GM10266 (cell line): ENCODE data around the gene NRROS.
"Not testable (repeated sequence)": the region's sequence is repeated elsewhere in the genome, so short reads cannot be mapped to it uniquely, and the experiment has no call there.

Experiments
- DNase-seq: peaks from one replicate; pipeline ENCODE4 v3.0.0; 2012; ENCODE audit errors: extremely low spot score
- CTCF ChIP-seq: IDR thresholded peaks from 2 replicates; pipeline ENCODE4 v1.5.1; 2012; ENCODE audit warnings: mild to moderate bottlenecking, low read depth; ENCODE audit not compliant: control insufficient read depth, insufficient read depth; ENCODE audit errors: missing control alignments

NRROS gene

GRCh38 chr3:196634829-196635228 is 4.7 kb upstream of the NRROS start:
- no peak for TF ChIP-seq CTCF
- DNase-seq = no peak

DNA sequence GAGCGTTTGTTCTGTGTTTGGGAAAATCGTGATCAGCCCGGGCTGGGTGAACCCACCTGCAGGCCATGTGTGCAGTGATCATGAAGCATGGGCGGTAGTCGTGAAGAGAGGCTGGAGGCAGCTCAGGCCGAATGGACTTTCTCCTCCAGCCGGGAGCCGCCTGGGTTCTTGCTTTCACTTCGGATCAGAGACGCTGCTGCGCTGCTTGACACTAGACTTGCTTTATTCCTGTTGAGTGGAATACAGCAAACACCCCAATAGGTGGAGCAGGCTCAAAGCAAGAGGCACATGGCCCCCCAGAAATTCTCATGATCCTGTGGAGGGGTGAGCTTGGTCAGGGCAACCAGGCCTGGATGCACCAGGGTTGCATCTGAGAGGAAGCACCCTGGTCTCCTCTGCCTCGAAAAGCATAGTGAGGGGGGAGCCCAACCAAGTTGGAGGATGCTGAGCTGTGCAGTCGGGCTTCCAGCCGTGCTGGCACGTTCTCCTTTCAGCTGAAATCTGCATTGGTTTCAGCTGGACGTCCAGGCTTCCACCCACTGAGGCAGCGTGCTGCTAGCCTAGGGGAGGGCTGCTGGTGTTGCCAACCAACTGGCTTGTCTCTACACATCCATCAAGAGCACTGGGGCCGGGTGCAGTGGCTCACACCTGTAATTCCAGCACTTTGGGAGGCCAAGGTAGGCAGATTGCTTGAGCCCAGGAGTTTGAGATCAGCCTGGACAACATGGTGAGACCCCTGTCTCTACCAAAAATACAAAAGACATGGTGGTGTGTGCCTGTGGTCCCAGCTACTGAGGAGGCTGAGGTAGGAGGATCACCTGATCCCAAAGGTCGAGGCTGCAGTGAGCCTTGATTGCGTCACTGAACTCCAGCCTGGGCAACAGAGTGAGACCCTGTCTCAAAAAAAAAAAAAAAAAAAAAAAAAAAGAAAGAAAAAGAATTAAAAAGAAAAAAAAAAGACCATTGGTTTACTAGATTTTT is 2.8 kb upstream of the NRROS start:
- no peak for TF ChIP-seq CTCF
- no peak for DNase-seq

- DNase-seq = not testable (repeated sequence)
These were observed 1.6 kb upstream of the NRROS start for GRCh38 chr3:196637941-196638340.

DNA sequence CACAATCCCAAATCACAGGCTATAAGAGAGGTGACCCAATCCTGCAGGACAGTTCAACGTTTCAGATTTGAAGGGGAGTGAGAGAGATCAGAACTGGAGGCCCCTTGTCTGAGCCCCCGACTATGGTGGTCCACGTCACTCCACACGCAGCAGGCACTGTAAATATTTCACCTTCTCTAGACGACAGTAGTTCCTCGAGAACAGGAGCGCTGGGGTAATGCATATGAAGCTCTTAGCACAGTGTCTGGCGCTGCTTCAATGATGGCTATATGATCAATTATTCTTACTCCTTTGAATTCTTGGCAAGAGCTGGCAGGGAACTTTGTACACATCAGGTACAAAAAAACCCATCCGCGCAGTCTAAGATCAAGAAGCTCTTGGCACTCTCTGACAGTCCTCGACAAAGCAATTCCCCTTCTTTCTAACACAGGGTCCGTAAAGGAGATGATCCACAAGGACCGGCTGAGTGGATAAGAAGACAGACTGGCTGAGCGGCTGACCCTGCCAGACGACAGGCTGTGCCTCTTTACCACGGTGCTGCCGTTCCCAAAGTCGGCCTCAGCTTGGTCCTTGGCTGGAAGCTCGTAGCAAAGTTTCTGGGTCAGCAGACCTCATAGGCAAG is 522 bp upstream of the NRROS start:
- no peak for TF ChIP-seq CTCF
- no peak for DNase-seq

DNA sequence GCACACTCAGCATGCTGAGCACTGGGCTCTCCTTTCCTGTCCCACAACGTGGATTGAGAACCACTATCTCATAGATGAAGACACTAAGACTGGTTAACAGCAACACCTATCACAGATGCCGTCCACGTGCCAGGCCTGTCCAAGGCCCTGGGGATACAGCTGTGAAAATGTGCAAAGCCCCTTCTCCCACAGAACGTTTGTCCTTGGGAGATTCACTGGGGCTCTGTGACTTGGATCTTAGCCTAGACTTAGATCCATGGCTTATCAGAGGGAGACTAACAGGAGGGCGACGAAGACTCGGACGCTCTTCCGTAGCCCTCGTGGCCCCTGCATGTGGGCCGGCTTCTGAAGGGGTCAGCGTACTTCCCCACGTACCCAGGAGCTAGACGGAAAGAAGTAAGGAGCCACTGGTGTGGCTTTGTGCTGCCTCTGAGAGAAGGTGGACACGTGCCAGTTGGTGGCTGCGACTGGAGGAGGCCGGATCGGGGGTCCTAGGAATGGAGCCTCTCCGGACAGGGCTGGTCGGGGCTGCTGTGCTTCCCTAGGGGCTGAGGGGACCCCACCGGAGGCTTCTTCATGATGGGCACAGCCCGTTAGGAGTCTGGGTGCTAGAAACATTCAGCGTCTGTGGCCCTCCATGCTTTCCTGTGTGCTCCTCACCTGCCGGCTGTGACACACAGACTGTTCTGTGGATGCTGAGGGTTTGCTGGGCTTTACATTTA is 964 bp downstream of the NRROS start:
- DNase-seq = no peak
- no peak for TF ChIP-seq CTCF

DNA sequence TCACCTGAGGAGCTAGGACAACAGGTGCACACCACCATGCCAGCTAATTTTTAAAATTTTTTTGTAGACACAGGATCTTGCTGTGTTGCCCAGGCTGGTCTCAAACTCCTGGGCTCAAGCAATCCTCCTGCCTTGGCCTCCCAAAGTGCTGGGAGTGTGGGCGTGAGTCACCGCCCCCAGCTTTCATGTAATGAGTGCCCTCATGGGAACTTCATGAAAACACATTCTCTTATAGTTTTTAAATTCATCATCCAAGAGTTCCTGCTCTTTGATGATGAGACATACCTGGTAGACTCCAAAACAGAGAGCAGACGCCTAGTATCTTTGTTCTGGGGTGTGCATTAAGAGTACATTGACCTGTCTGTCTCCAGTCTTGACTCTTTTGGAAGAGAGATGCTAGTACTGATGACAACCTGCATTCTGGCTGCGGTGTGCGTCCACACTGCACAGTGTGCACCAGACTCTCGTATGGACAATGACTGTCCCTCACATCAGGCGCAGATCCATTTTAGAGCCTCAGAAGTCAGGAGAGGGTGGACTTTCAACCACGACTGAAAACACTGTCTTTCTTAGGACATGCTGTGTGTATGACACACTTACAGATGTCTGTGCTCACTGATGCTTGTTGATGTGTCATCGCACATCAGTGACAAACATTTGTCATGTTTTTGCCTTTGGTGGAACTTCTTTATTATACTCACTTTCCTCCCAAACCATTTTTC is 2.0 kb downstream of the NRROS start:
- no peak for TF ChIP-seq CTCF
- peak; percentile 61 for DNase-seq

DNA sequence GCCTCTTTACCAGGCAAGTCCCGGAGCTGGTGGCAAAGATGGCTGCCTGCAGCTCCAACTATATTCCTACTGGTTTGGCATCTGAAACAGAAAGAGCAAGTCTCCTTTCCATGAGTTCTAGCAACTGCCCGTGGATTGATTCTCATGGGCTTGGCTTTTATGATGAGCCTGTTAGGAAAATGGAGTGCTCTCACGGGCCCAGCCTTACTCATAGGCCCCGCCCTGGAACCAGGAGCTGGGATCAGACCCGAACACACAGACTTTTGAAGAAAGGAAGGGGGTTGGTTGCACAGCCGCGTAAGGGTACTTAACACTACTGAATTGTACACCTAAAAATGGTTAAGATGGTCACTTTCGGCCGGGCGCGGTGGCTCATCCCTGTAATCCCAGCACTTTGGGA is 2.9 kb downstream of the NRROS start:
- no peak for DNase-seq
- TF ChIP-seq CTCF = no peak
